H1 (cell line): Measurements from ENCODE around the gene PROZ. TPM values are rescaled to one million over a fixed set of nuclear protein-coding genes. Genes with fewer than 3 reads are reported as not detected.

Experiments
- CTCF ChIA-PET: fragments of 300-600 bp; sonication (Branson Sonifier 250); formaldehyde crosslinking; loops from one replicate; lab custom pipeline; 2021; ENCODE audit not compliant: partially characterized antibody; lab: Charles Lee
- POLR2A ChIA-PET: fragments of 300-600 bp; sonication (Branson Sonifier 250); formaldehyde crosslinking; loops from one replicate; lab custom pipeline; 2021; ENCODE audit warnings: inconsistent platforms; ENCODE audit not compliant: partially characterized antibody; lab: Charles Lee
- DNase-seq, 2 experiments: peaks; one replicate each; pipeline versions ENCODE4 v3.0.0 to v3.0.0-alpha.2; 2010 to 2022; ENCODE audit warnings: low spot score in 2 of 2, low read depth in 1 of 2, mixed read lengths in 1 of 2
- FAIRE-seq: peaks from 2 replicates; lab custom pipeline; 2011; peaks lifted over from hg19 to GRCh38; lab: Jason Lieb, UNC
- H2AFZ ChIP-seq: 2 replicates; pipeline ENCODE4 v1.8.1; 2012; ENCODE audit warnings: low read length, inconsistent platforms
- H2AK5ac ChIP-seq: 2 replicates; pipeline ENCODE4 v1.6.1; 2013; ENCODE audit warnings: low read depth, low read length
- H2BK120ac ChIP-seq: replicated peaks from 2 replicates; pipeline ENCODE3; 2013; ENCODE audit warnings: low read depth, low read length, inconsistent platforms
- H2BK12ac ChIP-seq: 2 replicates; pipeline ENCODE4 v1.6.1; 2013; ENCODE audit warnings: low read depth, low read length
- H2BK15ac ChIP-seq: 2 replicates; pipeline ENCODE4 v1.6.1; 2013; ENCODE audit warnings: low read length
- H2BK20ac ChIP-seq: 2 replicates; pipeline ENCODE4 v1.6.1; 2013; ENCODE audit warnings: low read length
- H2BK5ac ChIP-seq: 2 replicates; pipeline ENCODE4 v1.6.1; 2013; ENCODE audit warnings: low read depth, low read length
- H3K14ac ChIP-seq: 2 replicates; pipeline ENCODE4 v1.6.1; 2013; ENCODE audit warnings: inconsistent platforms; ENCODE audit not compliant: insufficient read length
- H3K18ac ChIP-seq: 2 replicates; pipeline ENCODE4 v1.6.1; 2013; ENCODE audit warnings: low read length; ENCODE audit errors: extremely low read depth
- H3K23ac ChIP-seq: 2 replicates; pipeline ENCODE4 v1.6.1; 2013; ENCODE audit warnings: inconsistent platforms; ENCODE audit not compliant: insufficient read length
- H3K23me2 ChIP-seq: 2 replicates; pipeline ENCODE4 v1.6.1; 2013; ENCODE audit warnings: low read depth, low read length
- H3K27ac ChIP-seq: 2 replicates; pipeline ENCODE4 v1.6.1; 2011; ENCODE audit warnings: low read depth, low read length, inconsistent platforms
- H3K27me3 ChIP-seq, 4 experiments: replicated peaks in 1 of 4; 1 replicate in 1 of 4; 2 replicates in 3 of 4; pipeline versions ENCODE4 v1.6.1 to v1.8.1; 2011 to 2013; ENCODE audit warnings: low read length in 3 of 4, mild to moderate bottlenecking in 3 of 4, inconsistent platforms in 2 of 4, mixed read lengths in 2 of 4, moderate library complexity in 1 of 4; ENCODE audit not compliant: control insufficient read depth in 3 of 4, insufficient read depth in 3 of 4; ENCODE audit errors: extremely low read depth in 1 of 4
- H3K36me3 ChIP-seq, 4 experiments: 2 replicates each; pipeline versions ENCODE4 v1.6.1 to v1.8.1; 2011 to 2013; ENCODE audit warnings: mild to moderate bottlenecking in 4 of 4, low read length in 3 of 4, moderate library complexity in 2 of 4, control low read depth in 1 of 4, inconsistent platforms in 1 of 4; ENCODE audit not compliant: insufficient read depth in 4 of 4, control insufficient read depth in 2 of 4
- H3K4ac ChIP-seq: replicated peaks from 2 replicates; pipeline ENCODE3; 2013; ENCODE audit warnings: low read length, low read depth, mixed read lengths, inconsistent platforms; ENCODE audit not compliant: insufficient read length
- H3K4me1 ChIP-seq, 4 experiments: replicated peaks in 1 of 4; 1 replicate in 1 of 4; 2 replicates in 3 of 4; pipeline versions ENCODE4 v1.6.1 to v1.8.1; 2011 to 2013; ENCODE audit warnings: low read length in 3 of 4, inconsistent platforms in 2 of 4, mixed read lengths in 1 of 4; ENCODE audit not compliant: insufficient read depth in 4 of 4, control insufficient read depth in 3 of 4
- H3K4me2 ChIP-seq, 2 experiments: 2 replicates each; pipeline versions ENCODE4 v1.6.1 to v1.8.1; 2011 to 2013; ENCODE audit warnings: low read depth in 2 of 2, low read length in 2 of 2, control low read depth in 1 of 2, inconsistent platforms in 1 of 2, mild to moderate bottlenecking in 1 of 2; ENCODE audit not compliant: insufficient read depth in 1 of 2
- H3K4me3 ChIP-seq, 4 experiments: fragments of 200-600, 300-600 bp in 1 of 4; sonication (generic), shearing (Covaris generic), sonication (Bioruptor Twin) in 1 of 4; 2 replicates each; pipeline versions ENCODE4 v1.5.1 to v1.8.1; 2011 to 2016; ENCODE audit warnings: low read length in 4 of 4, low read depth in 3 of 4, control low read depth in 2 of 4, inconsistent platforms in 2 of 4, mild to moderate bottlenecking in 2 of 4, mixed read lengths in 1 of 4, moderate library complexity in 1 of 4; ENCODE audit not compliant: insufficient read depth in 2 of 4; ENCODE audit errors: extremely low read depth in 1 of 4
- H3K56ac ChIP-seq: replicated peaks from 2 replicates; pipeline ENCODE3; 2013; ENCODE audit warnings: low read depth, mild to moderate bottlenecking, mixed read lengths, low read length, inconsistent platforms; ENCODE audit not compliant: insufficient read length
- H3K79me1 ChIP-seq: 2 replicates; pipeline ENCODE4 v1.6.1; 2013; ENCODE audit warnings: low read depth, low read length, control low read depth
- H3K79me2 ChIP-seq, 2 experiments: 2 replicates each; pipeline versions ENCODE4 v1.6.1 to v1.8.1; 2012 to 2013; ENCODE audit warnings: low read length in 2 of 2, mild to moderate bottlenecking in 2 of 2, inconsistent platforms in 1 of 2; ENCODE audit not compliant: insufficient read depth in 2 of 2, control insufficient read depth in 1 of 2
- H3K9ac ChIP-seq, 4 experiments: replicated peaks in 1 of 4; 1 replicate in 1 of 4; 2 replicates in 3 of 4; pipeline versions ENCODE4 v1.6.1 to v1.8.1; 2011 to 2013; ENCODE audit warnings: low read depth in 3 of 4, low read length in 3 of 4, control low read depth in 2 of 4, mild to moderate bottlenecking in 2 of 4, moderate library complexity in 2 of 4, inconsistent platforms in 1 of 4; ENCODE audit errors: extremely low read depth in 1 of 4
- H3K9me3 ChIP-seq, 2 experiments: 2 replicates each; pipeline versions ENCODE4 v1.6.1 to v1.8.1; 2012 to 2013; ENCODE audit warnings: mild to moderate bottlenecking in 2 of 2, moderate library complexity in 2 of 2, control low read depth in 1 of 2, inconsistent platforms in 1 of 2, low read depth in 1 of 2, low read length in 1 of 2, mixed read lengths in 1 of 2; ENCODE audit not compliant: insufficient read depth in 2 of 2
- H4K20me1 ChIP-seq, 2 experiments: replicated peaks in 1 of 2; 2 replicates each; pipeline versions ENCODE3 to v1.8.1; 2011 to 2013; ENCODE audit warnings: inconsistent platforms in 2 of 2, low read length in 2 of 2, mild to moderate bottlenecking in 1 of 2; ENCODE audit not compliant: insufficient read depth in 2 of 2, control insufficient read depth in 1 of 2
- H4K5ac ChIP-seq: 2 replicates; pipeline ENCODE4 v1.6.1; 2013; ENCODE audit warnings: low read length, low read depth, mixed read lengths, inconsistent platforms; ENCODE audit not compliant: insufficient read length
- H4K8ac ChIP-seq: 2 replicates; pipeline ENCODE4 v1.8.0; 2013; ENCODE audit warnings: mild to moderate bottlenecking, moderate library complexity, low read length, inconsistent platforms; ENCODE audit not compliant: insufficient read depth; ENCODE audit errors: extremely low read depth
- H4K91ac ChIP-seq: replicated peaks from 2 replicates; pipeline ENCODE3; 2013; ENCODE audit warnings: low read length, mixed read lengths, inconsistent platforms; ENCODE audit not compliant: insufficient read length
- CHD2 ChIP-seq: IDR thresholded peaks from 2 replicates; pipeline ENCODE4 v1.6.1; 2012; ENCODE audit warnings: low read length, improper control_type of control experiment
- CREB1 ChIP-seq: IDR thresholded peaks from 2 replicates; pipeline ENCODE4 v1.6.1; 2012; ENCODE audit warnings: inconsistent platforms
- GABPA ChIP-seq: IDR thresholded peaks from 2 replicates; pipeline ENCODE4 v1.6.1; 2011; ENCODE audit warnings: mild to moderate bottlenecking, low read length, moderate library complexity, borderline replicate concordance; ENCODE audit not compliant: insufficient read depth
- JUN ChIP-seq: IDR thresholded peaks from 2 replicates; pipeline ENCODE4 v1.6.1; 2011; ENCODE audit warnings: low read depth, mild to moderate bottlenecking, improper control_type of control experiment, low read length
- KDM5A ChIP-seq: fragments of 200-600 bp; IDR thresholded peaks from 2 replicates; pipeline ENCODE4 v1.7.1; 2012; ENCODE audit warnings: mild to moderate bottlenecking, low read length, inconsistent platforms, mixed read lengths
- NRF1 ChIP-seq: IDR thresholded peaks from 2 replicates; pipeline ENCODE4 v1.6.1; 2011; ENCODE audit warnings: mild to moderate bottlenecking, low read depth, low read length, improper control_type of control experiment
- POLR2A ChIP-seq, 2 experiments: IDR thresholded peaks; 1 replicate in 1 of 2; 2 replicates in 1 of 2; pipeline ENCODE4 v1.6.1; 2011; ENCODE audit warnings: low read depth in 2 of 2, low read length in 2 of 2, mild to moderate bottlenecking in 2 of 2; ENCODE audit errors: control extremely low read depth in 1 of 2
- POLR2AphosphoS5 ChIP-seq: IDR thresholded peaks from 2 replicates; pipeline ENCODE4 v1.6.1; 2011; ENCODE audit warnings: low read depth, low read length
- RAD21 ChIP-seq, 2 experiments: IDR thresholded peaks in 1 of 2; conservative IDR thresholded peaks in 1 of 2; 2 replicates each; pipeline ENCODE4 v1.6.1; 2011; ENCODE audit warnings: low read depth in 2 of 2, low read length in 2 of 2, improper control_type of control experiment in 1 of 2, inconsistent platforms in 1 of 2, mild to moderate bottlenecking in 1 of 2, moderate library complexity in 1 of 2
- RFX5 ChIP-seq: IDR thresholded peaks from 2 replicates; pipeline ENCODE4 v1.6.1; 2011; ENCODE audit warnings: low read depth, low read length, improper control_type of control experiment, borderline replicate concordance
- SUZ12 ChIP-seq: fragments of 200-600 bp; sonication (generic); IDR thresholded peaks from 2 replicates; pipeline ENCODE4 v1.6.1; 2012; ENCODE audit warnings: mild to moderate bottlenecking, inconsistent platforms, low read length, moderate library complexity, mixed read lengths
- TAF1 ChIP-seq: IDR thresholded peaks from 2 replicates; pipeline ENCODE4 v1.6.1; 2011; ENCODE audit warnings: mild to moderate bottlenecking, low read depth, low read length
- YY1 ChIP-seq: IDR thresholded peaks from 2 replicates; pipeline ENCODE4 v1.6.1; 2011; ENCODE audit warnings: low read depth, mild to moderate bottlenecking, low read length
- WGBS, 2 experiments: shearing (Covaris generic) in 1 of 2; methylation state at CpG; one replicate each; pipeline versions ENCODE4 v1.1.6 to v1.1.7; 2013 to 2015; ENCODE audit warnings: low lambda C conversion rate in 2 of 2, mixed read lengths in 2 of 2, inconsistent platforms in 1 of 2, low coverage in 1 of 2, missing lambda C conversion rate in 1 of 2; ENCODE audit not compliant: insufficient replicate concordance in 2 of 2, insufficient coverage in 1 of 2, insufficient read length in 1 of 2; ENCODE audit errors: extremely low coverage in 1 of 2, missing lambda C conversion rate in 1 of 2; 5-methylcytosine and 5-hydroxymethylcytosine counted together
- polyA plus RNA-seq, 7 experiments: library from polyadenylated mRNA; depleted of rRNA in 3 of 7; stranded (reverse) in 5 of 7; unstranded in 2 of 7; fragments of >200 nt in 5 of 7; fragments of 200-250 nt in 2 of 7; gene quantifications; 1 replicate in 5 of 7; 2 replicates in 1 of 7; 4 replicates in 1 of 7; pipeline versions ENCODE4 v1.2.1 to v1.2.3, GENCODE V29; 2011 to 2013; ENCODE audit warnings: missing spikeins in 2 of 7, mixed read lengths in 2 of 7
- total RNA-seq: library from RNA; stranded (reverse); fragmentation: NEBNext Ultra II Directional; extraction: Animal tissue kit (Norgen Biotek cat#: 25700); gene quantifications from 2 replicates; pipeline ENCODE4 v1.2.1, GENCODE V29; 2021

PROZ gene
- total and polyA plus RNA-seq, 2 of the 8 experiments (the other 6 are each of a cell fraction or from before 2014, with no cell fraction given), result not detected

DNA sequence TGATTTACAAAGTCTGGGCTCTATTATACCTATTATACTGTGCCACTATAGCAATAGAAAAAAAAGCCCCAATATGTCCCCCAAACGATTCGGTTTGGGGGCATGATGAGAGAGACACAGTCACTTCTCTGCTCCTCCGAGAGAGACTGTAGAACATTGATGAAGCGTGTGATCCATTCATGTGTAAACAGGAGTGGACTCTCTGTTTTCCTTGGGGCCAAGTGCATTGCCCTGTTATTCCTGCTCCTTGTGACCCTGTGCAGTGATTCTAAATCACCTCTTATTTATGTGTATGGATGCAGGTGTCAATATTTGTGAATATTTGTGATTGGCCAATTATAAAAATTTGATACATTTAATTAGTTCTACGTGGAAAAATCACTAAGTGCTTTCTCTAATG is 18.9 kb upstream of the PROZ start:
- Histone ChIP-seq H3K36me3 (no peaks in the 10 kb centered on the region), H3K4me2 (no peak overlapping the region), H3K9me3 (no peaks in the 10 kb centered on the region), H3K27ac (no peak overlapping the region), H3K56ac (no peak overlapping the region), H4K20me1 (no peaks in the 10 kb centered on the region), H2BK120ac (no peak overlapping the region), H3K79me1 (no peaks in the 10 kb centered on the region), H2AFZ (no peak overlapping the region), H2AK5ac (no peak overlapping the region), H3K27me3 (no peaks in the 10 kb centered on the region), H3K4ac (no peak overlapping the region), H3K14ac (no peak overlapping the region), H3K18ac (no peak overlapping the region), H2BK12ac (no peak overlapping the region), H3K4me1 (peaks cover 0 to 3% (median under 1%) of the 10 kb centered on the region in 4 experiments; a peak in 4 of 7 replicates), H2BK20ac (no peak overlapping the region), H4K91ac (no peak overlapping the region), H3K23me2 (no peaks in the 10 kb centered on the region), H4K8ac (no peak overlapping the region), H3K9ac (no peak overlapping the region), H3K4me3 (no peak overlapping the region), H4K5ac (no peak overlapping the region), H2BK15ac (no peak overlapping the region), H3K23ac (no peak overlapping the region), H3K79me2 (no peaks in the 10 kb centered on the region), H2BK5ac (no peak overlapping the region)
- CTCF ChIA-PET, result interaction anchor here (0.6 kb wide), 2 partner anchors 113 to 927 kb away, joined by 4 read pairs; no protein-coding TSS in a partner anchor
- TF ChIP-seq YY1 (no peak), RFX5 (no peak), CHD2 (no peak), JUN (no peak), POLR2A (IDR thresholded peaks at IDR 0.05; ENCODE audit: control extremely low read depth in 1 of 2, low read depth in 2 of 2, low read length in 2 of 2) (no peak), CREB1 (no peak), POLR2AphosphoS5 (no peak), KDM5A (no peak), GABPA (no peak), SUZ12 (no peak), NRF1 (no peak), RAD21 (IDR thresholded peaks at IDR 0.05 in 1 of 2, conservative IDR thresholded peaks at IDR 0.05 in 1 of 2; ENCODE audit: low read depth in 2 of 2, low read length in 2 of 2) (no peak), TAF1 (no peak)
- DNase-seq (no peak), FAIRE-seq (no peak)
- WGBS, 2 experiments, result 87% methylated on average over 5 of the region's 5 CpGs; no CpG with 5 or more reads in 1 of the 2 experiments
- POLR2A ChIA-PET, result no interaction called here
